GM23338 (cell line): Measurements from ENCODE around the gene WASHC2C. TPM values are rescaled to one million over a fixed set of nuclear protein-coding genes. Genes with fewer than 3 reads are reported as not detected.
"Not testable (repeated sequence)": the region's sequence is repeated elsewhere in the genome, so short reads cannot be mapped to it uniquely, and the experiment has no call there.

ENCODE experiments used
- ATAC-seq: fragments of 200-7000 bp; cut with Tn5 transposase; 3 replicates; pipeline ENCODE4 v1.9.1; 2020
- DNase-seq: peaks from one replicate; pipeline ENCODE4 v3.0.0-alpha.2; 2015; ENCODE audit warnings: low spot score
- H2AFZ ChIP-seq: fragments of 200-600 bp; sonication (generic); 2 replicates; pipeline ENCODE4 v1.8.0; 2016; ENCODE audit warnings: antibody characterized with exemption, mild to moderate bottlenecking, moderate library complexity
- H3F3A ChIP-seq: fragments of 200-600 bp; sonication (generic); replicated peaks from 2 replicates; pipeline ENCODE4 v1.8.0; 2017; ENCODE audit warnings: antibody characterized with exemption, mixed run types, low read depth
- H3K27ac ChIP-seq: fragments of 200-600 bp; sonication (generic); 2 replicates; pipeline ENCODE4 v1.6.1; 2016; ENCODE audit warnings: low read depth
- H3K27me3 ChIP-seq: fragments of 200-600 bp; sonication (generic); 2 replicates; pipeline ENCODE4 v1.8.0; 2016; ENCODE audit warnings: mild to moderate bottlenecking, mixed run types, moderate library complexity; ENCODE audit not compliant: insufficient read depth
- H3K36me3 ChIP-seq: fragments of 200-600 bp; sonication (generic); 2 replicates; pipeline ENCODE4 v1.8.0; 2016; ENCODE audit warnings: mild to moderate bottlenecking; ENCODE audit not compliant: insufficient read depth
- H3K4me1 ChIP-seq: fragments of 200-600 bp; sonication (generic); 2 replicates; pipeline ENCODE4 v1.8.0; 2016; ENCODE audit warnings: mild to moderate bottlenecking, moderate library complexity; ENCODE audit not compliant: insufficient read depth
- H3K4me2 ChIP-seq: fragments of 200-600 bp; sonication (generic); 2 replicates; pipeline ENCODE4 v1.7.1; 2017; ENCODE audit warnings: mixed run types
- H3K4me3 ChIP-seq: fragments of 200-600 bp; sonication (generic); 2 replicates; pipeline ENCODE4 v1.6.1; 2016; ENCODE audit warnings: mixed run types
- H3K79me2 ChIP-seq: fragments of 200-600 bp; sonication (generic); replicated peaks from 2 replicates; pipeline ENCODE4 v1.8.0; 2017; ENCODE audit warnings: mild to moderate bottlenecking; ENCODE audit not compliant: insufficient read depth
- H3K9me2 ChIP-seq: fragments of 200-600 bp; sonication (generic); 2 replicates; pipeline ENCODE4 v1.8.0; 2017; ENCODE audit not compliant: insufficient read depth
- H4K20me1 ChIP-seq: fragments of 200-600 bp; sonication (generic); replicated peaks from 2 replicates; pipeline ENCODE4 v1.8.0; 2017; ENCODE audit warnings: mild to moderate bottlenecking; ENCODE audit not compliant: insufficient read depth
- H3K27ac Mint-ChIP-seq: 2 replicates; pipeline ENCODE4 v1.8.0; 2020; ENCODE audit warnings: inconsistent platforms, mild to moderate bottlenecking, moderate library complexity, mixed read lengths
- H3K27me3 Mint-ChIP-seq: 3 replicates; pipeline ENCODE4 v1.8.0; 2022; ENCODE audit warnings: low read depth, mild to moderate bottlenecking, moderate library complexity, mixed read lengths, inconsistent platforms; ENCODE audit not compliant: insufficient read depth, poor library complexity
- H3K36me3 Mint-ChIP-seq: 3 replicates; pipeline ENCODE4 v1.8.0; 2021; ENCODE audit warnings: low read depth, mild to moderate bottlenecking, inconsistent platforms, moderate library complexity, mixed read lengths
- H3K4me1 Mint-ChIP-seq: 3 replicates; pipeline ENCODE4 v1.8.0; 2020; ENCODE audit warnings: mild to moderate bottlenecking, inconsistent platforms, mixed read lengths
- H3K4me3 Mint-ChIP-seq: 3 replicates; pipeline ENCODE4 v1.8.0; 2021; ENCODE audit warnings: moderate library complexity, mild to moderate bottlenecking, inconsistent platforms, mixed read lengths
- H3K9me3 Mint-ChIP-seq: 3 replicates; pipeline ENCODE4 v1.8.0; 2020; ENCODE audit warnings: moderate library complexity, mild to moderate bottlenecking, inconsistent platforms, mixed read lengths
- polyA plus RNA-seq: library from polyadenylated mRNA; unstranded; fragments of >200 nt; fragmentation: Nextera tagmentation; extraction: Ambion mirVana; gene quantifications from 2 replicates; pipeline ENCODE4 v1.2.1, GENCODE V29; 2016
- total RNA-seq: library from RNA; depleted of rRNA; stranded (reverse); fragments of >200 nt; shearing (Covaris generic); gene quantifications from 2 replicates; pipeline ENCODE4 v1.2.3, GENCODE V29; 2014

The WASHC2C gene
- total and polyA plus RNA-seq, 2 experiments from 2014 or later = 16.2 to 25.2 TPM

DNA sequence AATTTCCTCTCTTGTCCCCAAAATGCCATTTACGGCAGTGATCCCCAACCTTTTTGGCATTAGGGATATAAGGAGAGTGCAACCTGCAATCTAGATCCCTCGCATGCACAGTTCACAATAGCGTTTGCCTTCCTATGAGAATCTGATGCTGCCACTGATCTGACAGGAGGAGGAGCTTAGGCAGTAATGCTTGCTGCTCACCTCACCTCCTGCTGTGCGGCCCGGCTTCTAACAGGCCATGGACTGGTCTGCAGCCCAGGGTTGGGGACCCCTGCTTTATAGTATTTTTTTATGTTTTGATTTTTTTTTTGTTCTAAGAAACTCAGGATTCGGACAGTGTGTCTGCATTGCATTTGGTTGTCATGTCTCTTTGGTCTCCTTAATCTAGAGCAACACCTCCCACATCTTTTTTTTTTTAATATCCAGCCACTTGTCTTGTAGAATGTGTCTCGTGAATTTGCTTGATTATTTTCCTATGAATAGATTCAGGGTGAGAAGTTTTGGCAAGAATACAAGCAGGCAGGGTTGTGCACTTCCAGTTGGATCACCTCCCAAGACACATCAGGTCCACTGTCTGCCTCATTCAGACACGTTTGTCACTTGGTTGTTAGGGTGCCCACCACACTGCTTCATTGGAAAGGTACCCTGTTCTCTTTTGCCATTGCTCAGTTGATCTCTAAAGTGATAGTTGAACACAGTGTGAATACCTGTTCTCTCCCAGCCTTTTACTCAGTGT, 30.8 kb downstream of the WASHC2C start:
- not testable (repeated sequence) for H2AFZ ChIP-seq, H3K9me3 Mint-ChIP-seq, H3K4me1 Mint-ChIP-seq

DNA sequence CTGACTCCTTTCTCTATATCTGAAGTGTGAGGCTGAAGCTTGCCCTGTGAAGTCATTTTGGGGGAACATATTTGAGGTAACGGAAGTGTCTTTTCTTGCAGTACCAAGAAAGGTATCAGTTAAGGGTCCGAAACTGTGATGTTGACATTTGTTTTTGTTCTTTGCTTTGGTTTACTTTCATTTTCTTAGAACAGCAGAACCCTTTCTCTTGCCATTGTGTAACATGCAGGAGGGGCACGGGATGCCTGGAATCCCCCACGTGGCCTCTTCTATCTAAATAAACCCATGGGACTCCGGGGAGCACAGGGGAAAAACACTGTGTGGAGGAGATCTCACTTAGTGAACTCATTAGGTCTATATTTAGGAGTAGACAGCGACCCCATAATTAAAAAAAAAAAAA, 34.6 kb downstream of the WASHC2C start:
- H3K36me3 ChIP-seq, H3F3A ChIP-seq, H3K27ac Mint-ChIP-seq, H3K4me1 Mint-ChIP-seq, DNase-seq, H3K27me3 ChIP-seq, H3K27ac ChIP-seq, H4K20me1 ChIP-seq, ATAC-seq, H3K4me3 ChIP-seq, H3K9me3 Mint-ChIP-seq, H3K9me2 ChIP-seq, H3K4me1 ChIP-seq, H3K4me3 Mint-ChIP-seq, H2AFZ ChIP-seq, H3K27me3 Mint-ChIP-seq, H3K4me2 ChIP-seq, H3K79me2 ChIP-seq: not testable (repeated sequence)
- H3K36me3 Mint-ChIP-seq = peaks cover 11% of the 10 kb centered on the region; the same call in 2 of the 3 replicates

More for the DNA sequence above, 30.8 kb downstream of the WASHC2C start:
- H3K27ac Mint-ChIP-seq, ATAC-seq, H4K20me1 ChIP-seq, H3K4me1 ChIP-seq, H3K27me3 ChIP-seq, H3K4me3 Mint-ChIP-seq, H3K27ac ChIP-seq, H3K4me2 ChIP-seq, H3K4me3 ChIP-seq, H3K36me3 ChIP-seq, H3F3A ChIP-seq, H3K79me2 ChIP-seq, H3K27me3 Mint-ChIP-seq, H3K9me2 ChIP-seq: not testable (repeated sequence)
- DNase-seq = peak; percentile 16
- peaks cover 15% of the 10 kb centered on the region; the same call in 2 of the 3 replicates for H3K36me3 Mint-ChIP-seq

DNA sequence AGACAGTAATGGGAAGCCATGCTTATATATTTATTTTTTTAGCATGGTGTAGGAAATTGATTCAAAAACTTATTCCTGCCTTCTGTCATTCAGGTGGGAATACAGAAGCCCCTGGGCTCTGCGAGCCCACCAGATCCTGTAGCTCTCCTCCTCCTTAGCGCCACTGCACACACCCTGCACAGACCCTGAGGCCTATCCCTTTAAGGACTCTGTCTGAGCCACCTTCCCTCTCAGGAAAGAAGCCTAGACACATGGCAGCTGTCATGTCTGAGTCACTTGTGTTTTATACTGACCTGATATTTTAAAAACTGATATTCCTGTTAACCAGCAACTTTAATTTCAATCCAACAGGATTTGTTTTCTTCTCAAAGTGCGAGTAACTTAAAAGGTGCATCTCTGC, 36.0 kb downstream of the WASHC2C start:
- H2AFZ ChIP-seq, H3K4me1 ChIP-seq, H4K20me1 ChIP-seq, H3K4me2 ChIP-seq, H3K27me3 Mint-ChIP-seq, H3K36me3 ChIP-seq, H3K4me3 ChIP-seq, H3K36me3 Mint-ChIP-seq, H3K9me3 Mint-ChIP-seq, H3F3A ChIP-seq, ATAC-seq, H3K4me1 Mint-ChIP-seq, H3K27me3 ChIP-seq, H3K27ac Mint-ChIP-seq, H3K9me2 ChIP-seq, DNase-seq, H3K27ac ChIP-seq, H3K4me3 Mint-ChIP-seq, H3K79me2 ChIP-seq: not testable (repeated sequence)

DNA sequence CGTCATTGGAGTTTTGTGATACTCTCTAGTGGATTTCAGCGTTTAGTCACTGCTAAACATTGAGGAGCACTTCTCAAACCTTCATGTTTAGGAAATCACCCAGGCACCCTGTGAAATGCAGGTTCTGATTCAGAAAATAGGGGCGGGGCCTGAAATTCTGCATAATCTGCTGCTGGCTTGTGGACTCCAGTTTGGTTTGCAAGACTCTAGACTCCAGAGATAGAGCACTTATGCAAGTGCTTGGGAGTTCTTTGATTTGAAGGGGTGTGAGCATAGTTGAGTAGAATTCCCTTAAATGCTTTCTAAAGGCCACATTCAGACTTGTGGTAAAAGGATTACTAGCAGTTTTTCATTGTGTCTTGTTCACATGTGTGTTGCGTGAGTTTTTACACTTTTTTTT, 41.3 kb downstream of the WASHC2C start:
- not testable (repeated sequence) for H3K79me2 ChIP-seq, H3K27me3 Mint-ChIP-seq, H4K20me1 ChIP-seq, H3K27ac Mint-ChIP-seq, H3F3A ChIP-seq, H3K9me3 Mint-ChIP-seq, H3K27me3 ChIP-seq, ATAC-seq, H3K4me2 ChIP-seq, H3K4me3 ChIP-seq, H3K27ac ChIP-seq, H3K36me3 Mint-ChIP-seq, H3K9me2 ChIP-seq, H3K4me1 Mint-ChIP-seq, DNase-seq, H3K4me1 ChIP-seq, H2AFZ ChIP-seq, H3K36me3 ChIP-seq, H3K4me3 Mint-ChIP-seq

DNA sequence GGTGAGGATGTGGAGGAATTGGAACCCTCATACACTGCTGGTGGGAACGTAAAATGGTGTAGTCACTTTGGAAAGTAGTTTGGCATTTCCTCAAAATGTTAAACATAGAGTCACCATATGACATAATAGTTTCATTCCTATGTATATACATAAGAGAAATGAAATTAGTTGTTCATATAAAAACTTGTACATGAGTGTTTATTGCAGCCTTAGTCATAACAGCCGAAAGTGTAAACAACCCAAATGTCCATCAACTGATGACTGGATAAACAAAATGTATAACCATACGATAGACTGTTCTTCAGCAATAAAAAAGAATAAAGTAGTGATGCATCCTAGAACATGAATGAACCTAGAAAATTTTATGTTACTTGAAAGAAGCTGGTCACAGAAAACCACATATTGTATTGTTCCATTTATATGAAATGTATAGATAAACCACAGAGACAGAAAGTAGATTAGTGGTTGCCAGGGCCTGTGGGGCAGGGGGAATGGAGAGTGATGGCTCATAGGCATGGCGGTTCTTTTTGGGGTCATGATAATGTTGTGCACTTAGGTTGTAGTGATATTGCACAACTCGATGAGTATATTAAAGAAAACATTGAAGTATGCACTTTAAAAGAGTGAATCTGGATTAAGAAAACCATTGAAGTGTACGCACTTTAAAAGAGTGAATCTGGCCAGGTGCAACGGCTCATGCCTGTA, 44.8 kb downstream of the WASHC2C start:
- not testable (repeated sequence) for H3K4me1 ChIP-seq, H3K4me2 ChIP-seq, H3K4me3 ChIP-seq, H3K4me1 Mint-ChIP-seq, H3K27ac ChIP-seq, DNase-seq, H2AFZ ChIP-seq, H3K27me3 Mint-ChIP-seq, H4K20me1 ChIP-seq, H3K27me3 ChIP-seq, H3K9me2 ChIP-seq, ATAC-seq, H3K9me3 Mint-ChIP-seq, H3K36me3 ChIP-seq, H3K79me2 ChIP-seq, H3K36me3 Mint-ChIP-seq, H3K4me3 Mint-ChIP-seq, H3K27ac Mint-ChIP-seq, H3F3A ChIP-seq

DNA sequence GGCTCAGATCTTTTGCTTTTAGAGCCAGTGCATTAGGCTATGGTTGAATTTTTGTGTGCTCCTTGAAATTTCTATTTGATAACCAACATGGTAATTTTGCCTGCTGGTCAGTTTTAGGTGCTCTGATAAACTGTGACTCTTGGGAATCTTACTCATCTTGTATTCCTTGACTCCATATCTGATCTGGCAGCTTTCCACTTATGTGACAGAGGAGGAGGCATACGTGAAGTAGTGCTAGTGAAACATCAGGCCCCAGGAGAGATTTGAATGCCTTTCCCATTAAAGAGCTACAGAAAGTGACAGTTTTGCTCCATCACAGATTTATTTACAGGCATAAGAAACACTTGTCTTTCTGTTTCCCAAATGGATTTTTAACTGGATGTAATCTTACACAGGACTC, 59.2 kb downstream of the WASHC2C start:
- H4K20me1 ChIP-seq, H3K27me3 Mint-ChIP-seq, H3K27ac Mint-ChIP-seq, H3K27me3 ChIP-seq, DNase-seq, H3K4me3 Mint-ChIP-seq, H3K27ac ChIP-seq, H3K4me3 ChIP-seq, ATAC-seq, H2AFZ ChIP-seq, H3K9me2 ChIP-seq, H3F3A ChIP-seq, H3K36me3 ChIP-seq, H3K9me3 Mint-ChIP-seq, H3K79me2 ChIP-seq, H3K4me1 Mint-ChIP-seq, H3K4me1 ChIP-seq, H3K4me2 ChIP-seq: not testable (repeated sequence)
- H3K36me3 Mint-ChIP-seq = peaks cover 14% of the 10 kb centered on the region
